H1 (cell line): ENCODE data around the gene PRDM2. TPM values are rescaled to one million over a fixed set of nuclear protein-coding genes. Genes with fewer than 3 reads are reported as not detected.

Experiments used
- CTCF ChIA-PET: fragments of 300-600 bp; sonication (Branson Sonifier 250); formaldehyde crosslinking; loops from one replicate; lab custom pipeline; 2021; ENCODE audit not compliant: partially characterized antibody; lab: Charles Lee
- POLR2A ChIA-PET: fragments of 300-600 bp; sonication (Branson Sonifier 250); formaldehyde crosslinking; loops from one replicate; lab custom pipeline; 2021; ENCODE audit warnings: inconsistent platforms; ENCODE audit not compliant: partially characterized antibody; lab: Charles Lee
- DNase-seq, 2 experiments: peaks; one replicate each; pipeline versions ENCODE4 v3.0.0 to v3.0.0-alpha.2; 2010 to 2022; ENCODE audit warnings: low spot score in 2 of 2, low read depth in 1 of 2, mixed read lengths in 1 of 2
- FAIRE-seq: peaks from 2 replicates; lab custom pipeline; 2011; peaks lifted over from hg19 to GRCh38; lab: Jason Lieb, UNC
- H2AFZ ChIP-seq: 2 replicates; pipeline ENCODE4 v1.8.1; 2012; ENCODE audit warnings: low read length, inconsistent platforms
- H2AK5ac ChIP-seq: 2 replicates; pipeline ENCODE4 v1.6.1; 2013; ENCODE audit warnings: low read depth, low read length
- H2BK120ac ChIP-seq: replicated peaks from 2 replicates; pipeline ENCODE3; 2013; ENCODE audit warnings: low read depth, low read length, inconsistent platforms
- H2BK12ac ChIP-seq: 2 replicates; pipeline ENCODE4 v1.6.1; 2013; ENCODE audit warnings: low read depth, low read length
- H2BK15ac ChIP-seq: 2 replicates; pipeline ENCODE4 v1.6.1; 2013; ENCODE audit warnings: low read length
- H2BK20ac ChIP-seq: 2 replicates; pipeline ENCODE4 v1.6.1; 2013; ENCODE audit warnings: low read length
- H2BK5ac ChIP-seq: 2 replicates; pipeline ENCODE4 v1.6.1; 2013; ENCODE audit warnings: low read depth, low read length
- H3K14ac ChIP-seq: 2 replicates; pipeline ENCODE4 v1.6.1; 2013; ENCODE audit warnings: inconsistent platforms; ENCODE audit not compliant: insufficient read length
- H3K18ac ChIP-seq: 2 replicates; pipeline ENCODE4 v1.6.1; 2013; ENCODE audit warnings: low read length; ENCODE audit errors: extremely low read depth
- H3K23ac ChIP-seq: 2 replicates; pipeline ENCODE4 v1.6.1; 2013; ENCODE audit warnings: inconsistent platforms; ENCODE audit not compliant: insufficient read length
- H3K23me2 ChIP-seq: 2 replicates; pipeline ENCODE4 v1.6.1; 2013; ENCODE audit warnings: low read depth, low read length
- H3K27ac ChIP-seq: 2 replicates; pipeline ENCODE4 v1.6.1; 2011; ENCODE audit warnings: low read depth, low read length, inconsistent platforms
- H3K27me3 ChIP-seq, 4 experiments: replicated peaks in 1 of 4; 1 replicate in 1 of 4; 2 replicates in 3 of 4; pipeline versions ENCODE4 v1.6.1 to v1.8.1; 2011 to 2013; ENCODE audit warnings: low read length in 3 of 4, mild to moderate bottlenecking in 3 of 4, inconsistent platforms in 2 of 4, mixed read lengths in 2 of 4, moderate library complexity in 1 of 4; ENCODE audit not compliant: control insufficient read depth in 3 of 4, insufficient read depth in 3 of 4; ENCODE audit errors: extremely low read depth in 1 of 4
- H3K36me3 ChIP-seq, 4 experiments: 2 replicates each; pipeline versions ENCODE4 v1.6.1 to v1.8.1; 2011 to 2013; ENCODE audit warnings: mild to moderate bottlenecking in 4 of 4, low read length in 3 of 4, moderate library complexity in 2 of 4, control low read depth in 1 of 4, inconsistent platforms in 1 of 4; ENCODE audit not compliant: insufficient read depth in 4 of 4, control insufficient read depth in 2 of 4
- H3K4ac ChIP-seq: replicated peaks from 2 replicates; pipeline ENCODE3; 2013; ENCODE audit warnings: low read length, low read depth, mixed read lengths, inconsistent platforms; ENCODE audit not compliant: insufficient read length
- H3K4me1 ChIP-seq, 4 experiments: replicated peaks in 1 of 4; 1 replicate in 1 of 4; 2 replicates in 3 of 4; pipeline versions ENCODE4 v1.6.1 to v1.8.1; 2011 to 2013; ENCODE audit warnings: low read length in 3 of 4, inconsistent platforms in 2 of 4, mixed read lengths in 1 of 4; ENCODE audit not compliant: insufficient read depth in 4 of 4, control insufficient read depth in 3 of 4
- H3K4me2 ChIP-seq, 2 experiments: 2 replicates each; pipeline versions ENCODE4 v1.6.1 to v1.8.1; 2011 to 2013; ENCODE audit warnings: low read depth in 2 of 2, low read length in 2 of 2, control low read depth in 1 of 2, inconsistent platforms in 1 of 2, mild to moderate bottlenecking in 1 of 2; ENCODE audit not compliant: insufficient read depth in 1 of 2
- H3K4me3 ChIP-seq, 4 experiments: fragments of 200-600, 300-600 bp in 1 of 4; sonication (generic), shearing (Covaris generic), sonication (Bioruptor Twin) in 1 of 4; 2 replicates each; pipeline versions ENCODE4 v1.5.1 to v1.8.1; 2011 to 2016; ENCODE audit warnings: low read length in 4 of 4, low read depth in 3 of 4, control low read depth in 2 of 4, inconsistent platforms in 2 of 4, mild to moderate bottlenecking in 2 of 4, mixed read lengths in 1 of 4, moderate library complexity in 1 of 4; ENCODE audit not compliant: insufficient read depth in 2 of 4; ENCODE audit errors: extremely low read depth in 1 of 4
- H3K56ac ChIP-seq: replicated peaks from 2 replicates; pipeline ENCODE3; 2013; ENCODE audit warnings: low read depth, mild to moderate bottlenecking, mixed read lengths, low read length, inconsistent platforms; ENCODE audit not compliant: insufficient read length
- H3K79me1 ChIP-seq: 2 replicates; pipeline ENCODE4 v1.6.1; 2013; ENCODE audit warnings: low read depth, low read length, control low read depth
- H3K79me2 ChIP-seq, 2 experiments: 2 replicates each; pipeline versions ENCODE4 v1.6.1 to v1.8.1; 2012 to 2013; ENCODE audit warnings: low read length in 2 of 2, mild to moderate bottlenecking in 2 of 2, inconsistent platforms in 1 of 2; ENCODE audit not compliant: insufficient read depth in 2 of 2, control insufficient read depth in 1 of 2
- H3K9ac ChIP-seq, 4 experiments: replicated peaks in 1 of 4; 1 replicate in 1 of 4; 2 replicates in 3 of 4; pipeline versions ENCODE4 v1.6.1 to v1.8.1; 2011 to 2013; ENCODE audit warnings: low read depth in 3 of 4, low read length in 3 of 4, control low read depth in 2 of 4, mild to moderate bottlenecking in 2 of 4, moderate library complexity in 2 of 4, inconsistent platforms in 1 of 4; ENCODE audit errors: extremely low read depth in 1 of 4
- H3K9me3 ChIP-seq, 2 experiments: 2 replicates each; pipeline versions ENCODE4 v1.6.1 to v1.8.1; 2012 to 2013; ENCODE audit warnings: mild to moderate bottlenecking in 2 of 2, moderate library complexity in 2 of 2, control low read depth in 1 of 2, inconsistent platforms in 1 of 2, low read depth in 1 of 2, low read length in 1 of 2, mixed read lengths in 1 of 2; ENCODE audit not compliant: insufficient read depth in 2 of 2
- H4K20me1 ChIP-seq, 2 experiments: replicated peaks in 1 of 2; 2 replicates each; pipeline versions ENCODE3 to v1.8.1; 2011 to 2013; ENCODE audit warnings: inconsistent platforms in 2 of 2, low read length in 2 of 2, mild to moderate bottlenecking in 1 of 2; ENCODE audit not compliant: insufficient read depth in 2 of 2, control insufficient read depth in 1 of 2
- H4K5ac ChIP-seq: 2 replicates; pipeline ENCODE4 v1.6.1; 2013; ENCODE audit warnings: low read length, low read depth, mixed read lengths, inconsistent platforms; ENCODE audit not compliant: insufficient read length
- H4K8ac ChIP-seq: 2 replicates; pipeline ENCODE4 v1.8.0; 2013; ENCODE audit warnings: mild to moderate bottlenecking, moderate library complexity, low read length, inconsistent platforms; ENCODE audit not compliant: insufficient read depth; ENCODE audit errors: extremely low read depth
- H4K91ac ChIP-seq: replicated peaks from 2 replicates; pipeline ENCODE3; 2013; ENCODE audit warnings: low read length, mixed read lengths, inconsistent platforms; ENCODE audit not compliant: insufficient read length
- BACH1 ChIP-seq: IDR thresholded peaks from 2 replicates; pipeline ENCODE4 v1.6.1; 2012; ENCODE audit warnings: low read length, improper control_type of control experiment
- CTBP2 ChIP-seq: IDR thresholded peaks from 2 replicates; pipeline ENCODE4 v1.7.0; 2011; ENCODE audit warnings: borderline replicate concordance, mild to moderate bottlenecking, moderate library complexity, mixed read lengths, low read length; ENCODE audit not compliant: insufficient read depth, insufficient read length
- GABPA ChIP-seq: IDR thresholded peaks from 2 replicates; pipeline ENCODE4 v1.6.1; 2011; ENCODE audit warnings: mild to moderate bottlenecking, low read length, moderate library complexity, borderline replicate concordance; ENCODE audit not compliant: insufficient read depth
- NANOG ChIP-seq: IDR thresholded peaks from 2 replicates; pipeline ENCODE4 v1.6.1; 2011; ENCODE audit warnings: low read length, low read depth, mild to moderate bottlenecking, inconsistent platforms; ENCODE audit not compliant: insufficient read depth, poor library complexity, severe bottlenecking
- RAD21 ChIP-seq, 2 experiments: IDR thresholded peaks in 1 of 2; conservative IDR thresholded peaks in 1 of 2; 2 replicates each; pipeline ENCODE4 v1.6.1; 2011; ENCODE audit warnings: low read depth in 2 of 2, low read length in 2 of 2, improper control_type of control experiment in 1 of 2, inconsistent platforms in 1 of 2, mild to moderate bottlenecking in 1 of 2, moderate library complexity in 1 of 2
- TAF7 ChIP-seq: optimal IDR thresholded peaks from 2 replicates; pipeline ENCODE3; 2011; ENCODE audit warnings: low read depth, mild to moderate bottlenecking, inconsistent platforms, low read length, moderate library complexity, borderline replicate concordance
- TBP ChIP-seq: IDR thresholded peaks from 2 replicates; pipeline ENCODE4 v1.6.1; 2011; ENCODE audit warnings: low read depth, low read length, improper control_type of control experiment
- WGBS, 2 experiments: shearing (Covaris generic) in 1 of 2; methylation state at CpG; one replicate each; pipeline versions ENCODE4 v1.1.6 to v1.1.7; 2013 to 2015; ENCODE audit warnings: low lambda C conversion rate in 2 of 2, mixed read lengths in 2 of 2, inconsistent platforms in 1 of 2, low coverage in 1 of 2, missing lambda C conversion rate in 1 of 2; ENCODE audit not compliant: insufficient replicate concordance in 2 of 2, insufficient coverage in 1 of 2, insufficient read length in 1 of 2; ENCODE audit errors: extremely low coverage in 1 of 2, missing lambda C conversion rate in 1 of 2; 5-methylcytosine and 5-hydroxymethylcytosine counted together
- polyA plus RNA-seq, 7 experiments: library from polyadenylated mRNA; depleted of rRNA in 3 of 7; stranded (reverse) in 5 of 7; unstranded in 2 of 7; fragments of >200 nt in 5 of 7; fragments of 200-250 nt in 2 of 7; gene quantifications; 1 replicate in 5 of 7; 2 replicates in 1 of 7; 4 replicates in 1 of 7; pipeline versions ENCODE4 v1.2.1 to v1.2.3, GENCODE V29; 2011 to 2013; ENCODE audit warnings: missing spikeins in 2 of 7, mixed read lengths in 2 of 7
- total RNA-seq: library from RNA; stranded (reverse); fragmentation: NEBNext Ultra II Directional; extraction: Animal tissue kit (Norgen Biotek cat#: 25700); gene quantifications from 2 replicates; pipeline ENCODE4 v1.2.1, GENCODE V29; 2021
- TF ChIP-seq, protein P1 (sequence below): IDR thresholded peaks from 2 replicates; pipeline ENCODE4 v1.6.1; 2011; ENCODE audit warnings: low read depth, mild to moderate bottlenecking, low read length; ENCODE audit not compliant: insufficient read depth
- TF ChIP-seq, protein P2 (sequence below), 3 experiments: IDR thresholded peaks; 1 replicate in 2 of 3; 2 replicates in 1 of 3; pipeline versions ENCODE4 v1.5.1 to v1.6.1; 2011; ENCODE audit warnings: low read length in 3 of 3, mild to moderate bottlenecking in 3 of 3, inconsistent platforms in 2 of 3, low read depth in 1 of 3, moderate library complexity in 1 of 3; ENCODE audit not compliant: insufficient read depth in 1 of 3; ENCODE audit errors: control extremely low read depth in 1 of 3

PRDM2 gene
- total and polyA plus RNA-seq, 2 of the 8 experiments (the other 6 are each of a cell fraction or from before 2014, with no cell fraction given), result 5.8 to 21.2 TPM

DNA sequence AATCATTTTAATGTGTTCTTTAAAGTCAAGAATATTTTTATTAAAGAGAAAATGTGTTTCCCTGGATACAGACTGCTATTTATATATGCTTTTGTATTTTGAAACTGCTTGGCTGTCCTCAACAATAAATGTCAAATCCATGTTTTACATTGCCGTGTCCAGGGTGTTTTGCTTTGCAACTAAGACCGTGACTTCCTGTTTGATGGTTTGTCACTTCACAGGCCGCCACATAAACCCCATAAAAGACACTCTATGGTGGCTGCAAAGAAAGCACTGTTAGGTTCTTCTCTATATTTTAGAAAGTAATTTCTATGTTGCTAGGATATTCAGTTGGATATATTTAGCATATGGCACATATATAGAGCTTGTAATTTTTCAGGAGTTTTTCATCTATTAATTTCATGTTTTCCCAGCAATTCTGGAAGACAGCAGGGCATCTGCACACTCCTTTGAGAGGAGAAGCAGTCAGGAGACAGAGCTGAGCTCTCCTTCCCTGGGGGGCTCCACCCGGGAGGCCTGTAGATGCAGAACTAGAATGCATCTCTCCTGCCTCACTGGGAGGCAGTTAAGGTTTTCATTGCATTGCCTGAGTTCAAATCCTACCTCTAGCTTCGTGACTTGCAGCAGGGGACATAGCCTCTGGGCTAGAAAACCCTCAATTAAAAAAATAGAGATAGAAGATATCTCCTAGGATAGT lies 33.1 kb downstream of the PRDM2 start:
- no peak overlapping the region for H3K23ac ChIP-seq
- no peak overlapping the region for H2BK15ac ChIP-seq
- H3K4me1 ChIP-seq, result no peaks in the 10 kb centered on the region
- H3K9ac ChIP-seq, result no peak overlapping the region
- H3K27me3 ChIP-seq, result no peaks in the 10 kb centered on the region
- no peak for FAIRE-seq
- ChIA-PET POLR2A (no interaction called here), CTCF (no interaction called here)
- H2BK20ac ChIP-seq, result no peak overlapping the region
- H3K36me3 ChIP-seq, result no peaks in the 10 kb centered on the region
- no peak overlapping the region for H3K56ac ChIP-seq
- H4K5ac ChIP-seq, result no peak overlapping the region
- H4K8ac ChIP-seq, result no peak overlapping the region
- H2BK120ac ChIP-seq, result no peak overlapping the region
- H2AFZ ChIP-seq, result no peak overlapping the region
- no peak overlapping the region for H3K4ac ChIP-seq
- no peaks in the 10 kb centered on the region; a peak in 1 of 4 replicates for H3K79me2 ChIP-seq
- H2AK5ac ChIP-seq, result no peak overlapping the region
- H3K4me3 ChIP-seq, result no peak overlapping the region
- H4K20me1 ChIP-seq, result peaks cover 9 to 16% of the 10 kb centered on the region in 2 experiments
- H2BK12ac ChIP-seq, result no peak overlapping the region
- H3K4me2 ChIP-seq, result no peak overlapping the region
- no peaks in the 10 kb centered on the region for H3K23me2 ChIP-seq
- H3K9me3 ChIP-seq, result no peaks in the 10 kb centered on the region
- H3K27ac ChIP-seq, result no peak overlapping the region
- no peak overlapping the region for H3K14ac ChIP-seq
- no peak overlapping the region for H4K91ac ChIP-seq
- no peaks in the 10 kb centered on the region for H3K79me1 ChIP-seq
- WGBS, 2 experiments, result 81% methylated on average over 5 of the region's 5 CpGs; no CpG with 5 or more reads in 1 of the 2 experiments
- H3K18ac ChIP-seq, result no peak overlapping the region
- DNase-seq, result no peak
- H2BK5ac ChIP-seq, result no peak overlapping the region
- no peak for TF ChIP-seq CTBP2
- no peak for TF ChIP-seq RAD21 (IDR thresholded peaks at IDR 0.05 in 1 of 2, conservative IDR thresholded peaks at IDR 0.05 in 1 of 2; ENCODE audit: low read depth in 2 of 2, low read length in 2 of 2)
- no peak for TF ChIP-seq TBP
- TF ChIP-seq, protein P1, sequence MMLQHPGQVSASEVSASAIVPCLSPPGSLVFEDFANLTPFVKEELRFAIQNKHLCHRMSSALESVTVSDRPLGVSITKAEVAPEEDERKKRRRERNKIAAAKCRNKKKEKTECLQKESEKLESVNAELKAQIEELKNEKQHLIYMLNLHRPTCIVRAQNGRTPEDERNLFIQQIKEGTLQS, result no peak
- no peak for TF ChIP-seq NANOG
- TF ChIP-seq, protein P2, sequence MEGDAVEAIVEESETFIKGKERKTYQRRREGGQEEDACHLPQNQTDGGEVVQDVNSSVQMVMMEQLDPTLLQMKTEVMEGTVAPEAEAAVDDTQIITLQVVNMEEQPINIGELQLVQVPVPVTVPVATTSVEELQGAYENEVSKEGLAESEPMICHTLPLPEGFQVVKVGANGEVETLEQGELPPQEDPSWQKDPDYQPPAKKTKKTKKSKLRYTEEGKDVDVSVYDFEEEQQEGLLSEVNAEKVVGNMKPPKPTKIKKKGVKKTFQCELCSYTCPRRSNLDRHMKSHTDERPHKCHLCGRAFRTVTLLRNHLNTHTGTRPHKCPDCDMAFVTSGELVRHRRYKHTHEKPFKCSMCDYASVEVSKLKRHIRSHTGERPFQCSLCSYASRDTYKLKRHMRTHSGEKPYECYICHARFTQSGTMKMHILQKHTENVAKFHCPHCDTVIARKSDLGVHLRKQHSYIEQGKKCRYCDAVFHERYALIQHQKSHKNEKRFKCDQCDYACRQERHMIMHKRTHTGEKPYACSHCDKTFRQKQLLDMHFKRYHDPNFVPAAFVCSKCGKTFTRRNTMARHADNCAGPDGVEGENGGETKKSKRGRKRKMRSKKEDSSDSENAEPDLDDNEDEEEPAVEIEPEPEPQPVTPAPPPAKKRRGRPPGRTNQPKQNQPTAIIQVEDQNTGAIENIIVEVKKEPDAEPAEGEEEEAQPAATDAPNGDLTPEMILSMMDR (IDR thresholded peaks at IDR 0.05; ENCODE audit: control extremely low read depth in 1 of 3, insufficient read depth in 1 of 3, low read depth in 1 of 3, low read length in 3 of 3), result no peak
- no peak for TF ChIP-seq GABPA
- TF ChIP-seq BACH1, result no peak
- TF ChIP-seq TAF7, result no peak
